Right atrium auricular region (tissue), 2 donors: ENCODE results near the gene CEBPA. TPM values are rescaled to one million over a fixed set of nuclear protein-coding genes. Genes with fewer than 3 reads are reported as not detected.

Source experiments
- DNase-seq: peaks from one replicate; pipeline ENCODE4 v3.0.0-alpha.2; 2019; ENCODE audit warnings: low spot score
- H3K27ac ChIP-seq, 2 donors: fragments of 200-600 bp; sonication (generic); 1 replicate in 1 of 2; 2 replicates in 1 of 2; pipeline ENCODE4 v1.5.1; 2016 to 2019
- H3K27me3 ChIP-seq, 2 donors: fragments of 200-600 bp; sonication (generic); one replicate each; pipeline versions ENCODE4 v1.5.1 to v1.6.0; 2017 to 2019
- H3K36me3 ChIP-seq: fragments of 200-600 bp; sonication (generic); one replicate; pipeline ENCODE4 v1.5.1; 2016
- H3K4me1 ChIP-seq, 2 donors: fragments of 200-600 bp; sonication (generic); one replicate each; pipeline versions ENCODE4 v1.5.1 to v1.6.0; 2017 to 2019
- H3K4me3 ChIP-seq, 2 donors: fragments of 200-600 bp; sonication (generic); 1 replicate in 1 of 2; 2 replicates in 1 of 2; pipeline ENCODE4 v1.5.1; 2017 to 2019; ENCODE audit warnings: mild to moderate bottlenecking in 1 of 2, moderate library complexity in 1 of 2
- H3K9me3 ChIP-seq, 2 donors: fragments of 200-600 bp; sonication (generic); one replicate each; pipeline ENCODE4 v1.5.1; 2019
- CTCF ChIP-seq, 2 donors: fragments of 200-600 bp; sonication (generic); IDR thresholded peaks; one replicate each; pipeline ENCODE4 v1.5.1; 2019; ENCODE audit warnings: antibody characterized with exemption in 2 of 2
- total RNA-seq, 2 donors: library from RNA; depleted of rRNA; stranded (reverse); fragments of >200 nt; gene quantifications; one replicate each; pipeline ENCODE4 v1.1.0, GENCODE V29; 2016

Gene CEBPA
- total RNA-seq, 2 donors from 2014 or later, result 1.3 to 11.0 TPM

DNA sequence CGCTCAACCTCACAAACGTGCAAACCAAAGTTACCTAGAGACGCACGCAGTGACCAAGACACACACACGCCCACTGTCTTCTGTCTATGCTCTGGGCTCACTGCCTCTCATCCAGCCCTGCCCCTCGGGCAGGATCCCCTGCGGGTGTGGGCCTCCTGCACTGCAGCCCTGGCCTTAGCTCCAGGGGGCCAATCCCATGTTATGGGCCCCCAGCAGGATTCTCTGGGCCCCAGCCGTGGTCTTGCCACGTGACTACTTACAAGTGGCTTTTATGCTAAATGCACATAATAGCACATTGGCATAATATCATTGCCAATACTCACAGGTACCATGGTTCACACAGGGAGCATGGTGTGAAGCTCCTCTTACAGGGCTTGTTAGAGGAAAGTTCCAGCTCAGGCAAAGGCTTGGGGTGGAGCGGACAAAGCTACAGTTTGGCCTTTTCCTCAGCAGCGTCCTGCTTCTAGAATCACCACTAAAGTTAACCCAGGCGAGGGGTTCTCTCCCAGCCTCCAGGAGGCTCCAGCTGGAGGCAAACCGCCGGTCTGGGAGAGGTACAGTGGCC is 37.4 kb downstream of the CEBPA start:
- no peak overlapping the region for H3K4me3 ChIP-seq
- H3K36me3 ChIP-seq, result no peaks in the 10 kb centered on the region
- H3K9me3 ChIP-seq, result no peaks in the 10 kb centered on the region
- no peak for DNase-seq
- H3K4me1 ChIP-seq, result no peaks in the 10 kb centered on the region
- H3K27me3 ChIP-seq, result no peaks in the 10 kb centered on the region
- no peak for TF ChIP-seq CTCF (IDR thresholded peaks at IDR 0.05)
- H3K27ac ChIP-seq, result no peak overlapping the region

DNA sequence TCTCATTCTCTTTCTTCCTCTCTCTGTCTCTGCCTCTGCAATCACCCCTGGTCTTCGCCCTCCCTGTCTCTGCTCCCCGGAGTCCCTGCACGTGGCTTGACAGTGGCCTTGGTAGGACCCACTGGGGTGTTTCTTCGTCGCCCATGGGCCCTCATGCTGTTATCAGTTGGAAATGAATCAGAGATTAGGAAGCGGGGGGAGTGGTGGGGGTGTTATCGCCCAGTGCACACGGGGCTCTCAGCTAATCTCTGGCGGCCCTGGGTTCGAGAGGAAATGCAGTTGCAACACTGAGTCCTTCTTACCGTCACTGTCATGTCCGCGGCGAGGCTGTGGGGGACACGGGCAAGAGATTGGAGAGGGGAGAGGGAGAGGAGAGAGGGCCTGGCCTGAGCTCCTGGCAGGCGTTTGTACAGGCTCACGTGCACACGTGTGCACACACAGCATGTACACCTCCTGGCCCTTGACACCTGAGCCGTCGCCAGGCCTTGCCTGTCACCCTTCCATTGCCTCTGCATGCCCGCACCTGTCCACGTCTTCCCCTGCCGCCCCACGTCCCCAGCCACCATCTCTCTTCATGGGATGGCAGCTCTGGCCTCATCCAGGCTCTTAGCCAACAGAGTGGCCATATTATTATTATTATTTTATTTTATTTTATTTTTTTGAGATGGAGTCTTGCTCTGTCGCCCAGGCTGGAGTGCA is 38.9 kb downstream of the CEBPA start:
- Histone ChIP-seq H3K4me1 (no peaks in the 10 kb centered on the region), H3K9me3 (no peaks in the 10 kb centered on the region), H3K27ac (no peak overlapping the region), H3K27me3 (no peaks in the 10 kb centered on the region), H3K36me3 (no peaks in the 10 kb centered on the region), H3K4me3 (no peak overlapping the region)
- no peak for DNase-seq
- no peak for TF ChIP-seq CTCF (IDR thresholded peaks at IDR 0.05)

DNA sequence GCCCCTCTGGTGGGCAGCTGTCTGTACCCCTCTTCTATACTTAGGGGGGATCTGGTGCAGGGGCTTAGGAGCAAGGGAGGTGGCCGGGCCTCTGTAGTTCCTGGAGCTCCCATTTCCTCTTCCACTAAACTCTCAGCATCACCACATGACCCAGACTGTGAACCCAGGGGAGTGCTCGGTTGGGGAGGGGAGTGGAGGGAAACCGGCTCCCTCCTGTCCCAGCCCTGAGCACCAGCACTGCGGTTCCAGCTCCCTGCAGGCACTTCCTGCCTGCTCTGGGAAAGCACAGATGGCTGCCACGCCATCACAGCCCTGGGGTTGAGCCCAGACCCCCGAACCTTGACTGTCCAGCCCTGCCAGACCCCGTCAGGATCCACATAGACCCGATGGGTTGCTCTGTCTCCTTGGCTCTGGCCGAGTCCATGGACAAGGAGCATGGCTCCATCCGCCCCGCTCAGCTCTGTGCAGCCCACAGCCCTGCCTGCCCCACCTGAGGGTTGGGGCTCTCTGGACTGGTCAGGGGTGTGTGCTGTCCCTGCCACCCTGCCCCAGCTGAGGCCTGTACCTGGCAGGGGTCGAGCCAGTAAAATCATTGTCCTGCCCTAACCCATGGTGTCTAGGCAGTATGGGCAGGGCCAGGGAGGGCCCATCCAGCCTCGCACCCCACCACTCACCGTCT is 40.7 kb downstream of the CEBPA start:
- H3K27me3 ChIP-seq, result no peaks in the 10 kb centered on the region
- no peak overlapping the region for H3K4me3 ChIP-seq
- H3K4me1 ChIP-seq, result no peaks in the 10 kb centered on the region
- no peaks in the 10 kb centered on the region for H3K36me3 ChIP-seq
- H3K27ac ChIP-seq, result no peak overlapping the region
- no peak for DNase-seq
- TF ChIP-seq CTCF (IDR thresholded peaks at IDR 0.05), result no peak
- peaks cover 0 to 8% of the 10 kb centered on the region in 2 donors for H3K9me3 ChIP-seq

DNA sequence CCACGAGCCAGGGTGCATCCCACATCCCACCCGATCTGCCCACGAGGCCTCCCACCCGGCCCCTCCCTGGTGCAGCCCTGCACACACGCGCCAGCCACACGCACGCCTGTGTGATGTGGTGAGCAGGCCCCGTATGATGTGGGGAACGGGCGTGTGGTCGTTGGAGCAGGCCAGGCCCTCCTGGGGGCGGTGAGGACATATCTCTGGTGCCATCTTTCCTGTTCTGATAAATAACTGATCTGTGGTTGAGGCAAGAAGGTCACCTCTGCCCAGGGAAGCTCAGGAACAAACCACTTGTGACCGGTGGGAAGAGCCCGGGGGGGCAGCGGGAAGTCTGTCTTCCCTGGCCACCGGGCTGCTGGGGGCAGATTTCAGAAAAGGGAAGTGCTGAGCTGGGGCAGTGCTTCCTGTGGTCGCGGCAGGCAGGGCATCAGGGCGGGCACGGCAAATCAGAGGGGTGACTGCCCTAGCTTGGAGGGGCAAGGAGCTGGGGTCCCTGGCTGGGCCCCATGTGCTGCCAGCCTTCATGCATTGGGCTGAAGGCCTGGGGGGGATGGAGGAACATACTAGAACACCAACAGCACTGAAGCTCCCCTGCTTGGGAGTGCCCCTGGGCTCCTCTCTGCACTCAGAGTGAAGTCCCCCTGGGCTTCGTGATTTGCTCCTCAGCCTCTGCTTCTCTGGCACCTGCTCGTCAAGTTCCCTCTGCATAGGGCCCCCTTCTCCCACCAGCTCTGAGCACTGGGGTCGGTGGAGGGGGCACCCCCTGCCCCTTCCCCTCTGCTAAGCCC is 41.5 kb downstream of the CEBPA start:
- H3K4me3 ChIP-seq, result no peak overlapping the region
- no peak for DNase-seq

DNA sequence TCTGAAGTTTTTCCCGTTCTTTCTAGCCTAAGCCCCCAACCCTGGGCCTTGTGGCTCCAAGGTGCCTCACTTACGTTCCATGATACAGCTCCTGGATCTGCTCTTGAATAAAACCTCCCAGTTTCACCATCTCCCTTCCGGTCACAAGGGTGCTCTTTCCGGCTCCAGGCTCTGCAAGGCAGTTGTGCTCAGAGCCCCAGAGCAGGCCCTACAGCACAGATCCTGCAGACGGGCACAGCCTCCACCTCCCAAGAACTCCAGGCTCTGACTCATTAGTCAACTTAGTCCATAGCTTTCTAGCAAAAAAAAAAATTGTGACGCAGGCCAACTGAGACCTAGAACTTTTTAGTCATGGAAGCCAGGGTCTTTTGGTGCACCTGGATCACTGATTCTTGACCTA is 42.8 kb downstream of the CEBPA start:
- H3K4me3 ChIP-seq, result no peak overlapping the region
- no peak overlapping the region for H3K27ac ChIP-seq
- H3K36me3 ChIP-seq, result no peaks in the 10 kb centered on the region
- H3K27me3 ChIP-seq, result no peaks in the 10 kb centered on the region
- no peak for TF ChIP-seq CTCF (IDR thresholded peaks at IDR 0.05)
- no peak for DNase-seq
- no peaks in the 10 kb centered on the region for H3K4me1 ChIP-seq
- H3K9me3 ChIP-seq, result peaks cover 0 to 8% of the 10 kb centered on the region in 2 donors

More for the DNA sequence above, 41.5 kb downstream of the CEBPA start:
- no peak for TF ChIP-seq CTCF (IDR thresholded peaks at IDR 0.05)
- peaks cover 0 to 8% of the 10 kb centered on the region in 2 donors for H3K9me3 ChIP-seq
- no peaks in the 10 kb centered on the region for H3K27me3 ChIP-seq
- no peak overlapping the region for H3K27ac ChIP-seq
- no peaks in the 10 kb centered on the region for H3K36me3 ChIP-seq
- no peaks in the 10 kb centered on the region for H3K4me1 ChIP-seq
